GM12874 (cell line): ENCODE measurements around the gene DENND1A.

Experiments
- CTCF ChIP-seq: IDR thresholded peaks from 2 replicates; pipeline ENCODE4 v1.5.1; 2011; ENCODE audit warnings: low read depth, mild to moderate bottlenecking, control low read depth, low read length, moderate library complexity; ENCODE audit not compliant: insufficient read depth

The DENND1A gene

GRCh38 chr9:123376218-123377071, 553.5 kb downstream of the DENND1A start:
- no peak for TF ChIP-seq CTCF

GRCh38 chr9:123375469-123376132, 554.3 kb downstream of the DENND1A start:
- TF ChIP-seq CTCF, result no peak

GRCh38 chr9:123373946-123374345, 556.0 kb downstream of the DENND1A start:
- no peak for TF ChIP-seq CTCF

GRCh38 chr9:123373447-123373923, 556.4 kb downstream of the DENND1A start:
- no peak for TF ChIP-seq CTCF

GRCh38 chr9:123372766-123373446, 557.0 kb downstream of the DENND1A start:
- TF ChIP-seq CTCF, result no peak

- no peak for TF ChIP-seq CTCF
Measured at GRCh38 chr9:123371805-123372590, 557.9 kb downstream of the DENND1A start.
